PC-9 (cell line): ENCODE data around the gene ZNF552.

Experiments used
- EZH2 ChIP-seq: fragments of 200-600 bp; sonication (generic); IDR thresholded peaks from 2 replicates; pipeline ENCODE4 v1.8.0; 2017; ENCODE audit warnings: antibody characterized with exemption, low read depth
- TF ChIP-seq, protein P1 (sequence below): fragments of 200-600 bp; sonication (generic); conservative IDR thresholded peaks from 2 replicates; pipeline ENCODE4 v1.6.1; 2017; ENCODE audit warnings: mixed run types, antibody characterized with exemption, mild to moderate bottlenecking, moderate library complexity

- TF ChIP-seq, protein P1, sequence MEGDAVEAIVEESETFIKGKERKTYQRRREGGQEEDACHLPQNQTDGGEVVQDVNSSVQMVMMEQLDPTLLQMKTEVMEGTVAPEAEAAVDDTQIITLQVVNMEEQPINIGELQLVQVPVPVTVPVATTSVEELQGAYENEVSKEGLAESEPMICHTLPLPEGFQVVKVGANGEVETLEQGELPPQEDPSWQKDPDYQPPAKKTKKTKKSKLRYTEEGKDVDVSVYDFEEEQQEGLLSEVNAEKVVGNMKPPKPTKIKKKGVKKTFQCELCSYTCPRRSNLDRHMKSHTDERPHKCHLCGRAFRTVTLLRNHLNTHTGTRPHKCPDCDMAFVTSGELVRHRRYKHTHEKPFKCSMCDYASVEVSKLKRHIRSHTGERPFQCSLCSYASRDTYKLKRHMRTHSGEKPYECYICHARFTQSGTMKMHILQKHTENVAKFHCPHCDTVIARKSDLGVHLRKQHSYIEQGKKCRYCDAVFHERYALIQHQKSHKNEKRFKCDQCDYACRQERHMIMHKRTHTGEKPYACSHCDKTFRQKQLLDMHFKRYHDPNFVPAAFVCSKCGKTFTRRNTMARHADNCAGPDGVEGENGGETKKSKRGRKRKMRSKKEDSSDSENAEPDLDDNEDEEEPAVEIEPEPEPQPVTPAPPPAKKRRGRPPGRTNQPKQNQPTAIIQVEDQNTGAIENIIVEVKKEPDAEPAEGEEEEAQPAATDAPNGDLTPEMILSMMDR = no peak
- TF ChIP-seq EZH2 = no peak
Observed at GRCh38 chr19:57786286-57786685, 28.4 kb downstream of the ZNF552 start.
